GM12878 (cell line): ENCODE measurements around the gene LZTFL1. TPM values are rescaled to one million over a fixed set of nuclear protein-coding genes. Genes with fewer than 3 reads are reported as not detected.

Source experiments
- BACH1 ChIP-seq: fragments of 450-650 bp; IDR thresholded peaks from 2 replicates; pipeline ENCODE4 v1.6.1; 2017; ENCODE audit warnings: mild to moderate bottlenecking, borderline replicate concordance
- CHD1 ChIP-seq: IDR thresholded peaks from 2 replicates; pipeline ENCODE4 v1.6.1; 2012; ENCODE audit warnings: low read depth, low read length, improper control_type of control experiment
- EED ChIP-seq: sonication (generic); IDR thresholded peaks from 2 replicates; pipeline ENCODE4 v1.6.1; 2016; ENCODE audit warnings: antibody characterized with exemption, low read depth
- EGR1 ChIP-seq, 2 experiments: IDR thresholded peaks; 1 replicate in 1 of 2; 2 replicates in 1 of 2; pipeline ENCODE4 v1.6.1; 2011 to 2012; ENCODE audit warnings: low read depth in 2 of 2, low read length in 2 of 2, borderline replicate concordance in 1 of 2, mild to moderate bottlenecking in 1 of 2, moderate library complexity in 1 of 2
- ESRRA ChIP-seq: IDR thresholded peaks from 2 replicates; pipeline ENCODE4 v1.6.1; 2012; ENCODE audit warnings: mild to moderate bottlenecking, low read length, improper control_type of control experiment
- HDAC2 ChIP-seq: fragments of 200-600 bp; sonication (generic); IDR thresholded peaks from 2 replicates; pipeline ENCODE4 v1.6.1; 2017
- KAT2A ChIP-seq: conservative IDR thresholded peaks from 2 replicates; pipeline ENCODE4 v1.6.1; 2011; ENCODE audit warnings: low read depth, low read length; ENCODE audit not compliant: control insufficient read depth
- MLLT1 ChIP-seq: fragments of 450-650 bp; IDR thresholded peaks from 2 replicates; pipeline ENCODE4 v1.6.1; 2016; ENCODE audit warnings: mild to moderate bottlenecking
- NFYA ChIP-seq: IDR thresholded peaks from 2 replicates; pipeline ENCODE4 v1.6.1; 2011; ENCODE audit warnings: low read depth, mild to moderate bottlenecking, low read length, improper control_type of control experiment, borderline replicate concordance
- NR2F1 ChIP-seq: fragments of 450-650 bp; conservative IDR thresholded peaks from 2 replicates; pipeline ENCODE4 v1.6.1; 2017; ENCODE audit warnings: mild to moderate bottlenecking
- POLR2A ChIP-seq: IDR thresholded peaks from 2 replicates; pipeline ENCODE4 v1.6.1; 2011; ENCODE audit warnings: low read depth, mild to moderate bottlenecking, low read length
- RCOR1 ChIP-seq: conservative IDR thresholded peaks from 2 replicates; pipeline ENCODE4 v1.6.1; 2012; ENCODE audit warnings: low read depth, low read length, improper control_type of control experiment
- RFX5 ChIP-seq: IDR thresholded peaks from 2 replicates; pipeline ENCODE4 v1.6.1; 2011; ENCODE audit warnings: low read depth, low read length, improper control_type of control experiment
- SMAD5 ChIP-seq: IDR thresholded peaks from 2 replicates; pipeline ENCODE4 v1.6.1; 2016; ENCODE audit warnings: antibody characterized with exemption, low read depth
- SRF ChIP-seq, 2 experiments: IDR thresholded peaks; 2 replicates each; pipeline ENCODE4 v1.6.1; 2011; ENCODE audit warnings: low read depth in 2 of 2, low read length in 2 of 2, mild to moderate bottlenecking in 1 of 2, moderate library complexity in 1 of 2
- SUZ12 ChIP-seq: fragments of 200-600 bp; sonication (generic); IDR thresholded peaks from one replicate; pipeline ENCODE4 v1.6.1; 2018; ENCODE audit warnings: antibody characterized with exemption, mild to moderate bottlenecking; ENCODE audit not compliant: unreplicated experiment
- ZNF274 ChIP-seq: IDR thresholded peaks from one replicate; pipeline ENCODE4 v1.8.0; 2011; ENCODE audit not compliant: insufficient read length, insufficient read depth
- ZNF384 ChIP-seq: IDR thresholded peaks from 2 replicates; pipeline ENCODE4 v1.6.1; 2012; ENCODE audit warnings: low read depth, mild to moderate bottlenecking, low read length, improper control_type of control experiment, borderline replicate concordance
- polyA plus RNA-seq, 11 experiments: library from polyadenylated mRNA; depleted of rRNA in 4 of 11; unstranded in 6 of 11; stranded (reverse) in 5 of 11; fragments of >200 nt; fragmentation: Nextera tagmentation in 4 of 11; fragmentation: Illumina TruSeq in 1 of 11; extraction: Ambion mirVana in 4 of 11; extraction: Trizol in 1 of 11; gene quantifications; 1 replicate in 1 of 11; 2 replicates in 10 of 11; pipeline versions ENCODE4 v1.2.1 to v1.2.3, GENCODE V29; 2011 to 2016; ENCODE audit warnings: inconsistent platforms in 2 of 11, missing spikeins in 2 of 11, low read depth in 1 of 11
- total RNA-seq, 4 experiments: library from RNA; depleted of rRNA in 3 of 4; stranded (reverse); fragments of >200 nt in 3 of 4; fragmentation: Illumina TruSeq in 1 of 4; extraction: Trizol in 1 of 4; gene quantifications; 2 replicates each; pipeline versions ENCODE4 v1.2.1 to v1.2.3, GENCODE V29; 2013 to 2021
- TF ChIP-seq, protein P1 (sequence below): fragments of 450-650 bp; IDR thresholded peaks from 2 replicates; pipeline ENCODE4 v1.6.1; 2018; ENCODE audit warnings: borderline replicate concordance, mild to moderate bottlenecking; ENCODE audit not compliant: partially characterized antibody
- TF ChIP-seq, protein P2 (sequence below): fragments of 450-650 bp; conservative IDR thresholded peaks from 2 replicates; pipeline ENCODE4 v1.6.1; 2017; ENCODE audit warnings: mild to moderate bottlenecking, moderate library complexity
- TF ChIP-seq, protein P3 (sequence below): IDR thresholded peaks from 2 replicates; pipeline ENCODE4 v1.6.1; 2011; ENCODE audit warnings: mild to moderate bottlenecking, low read depth, low read length, moderate library complexity; ENCODE audit not compliant: insufficient replicate concordance

The LZTFL1 gene
- total and polyA plus RNA-seq, 10 of the 15 experiments (the other 5 are each of a cell fraction or from before 2014, with no cell fraction given) = 9.8 to 74.1 (median 11.9) TPM

DNA sequence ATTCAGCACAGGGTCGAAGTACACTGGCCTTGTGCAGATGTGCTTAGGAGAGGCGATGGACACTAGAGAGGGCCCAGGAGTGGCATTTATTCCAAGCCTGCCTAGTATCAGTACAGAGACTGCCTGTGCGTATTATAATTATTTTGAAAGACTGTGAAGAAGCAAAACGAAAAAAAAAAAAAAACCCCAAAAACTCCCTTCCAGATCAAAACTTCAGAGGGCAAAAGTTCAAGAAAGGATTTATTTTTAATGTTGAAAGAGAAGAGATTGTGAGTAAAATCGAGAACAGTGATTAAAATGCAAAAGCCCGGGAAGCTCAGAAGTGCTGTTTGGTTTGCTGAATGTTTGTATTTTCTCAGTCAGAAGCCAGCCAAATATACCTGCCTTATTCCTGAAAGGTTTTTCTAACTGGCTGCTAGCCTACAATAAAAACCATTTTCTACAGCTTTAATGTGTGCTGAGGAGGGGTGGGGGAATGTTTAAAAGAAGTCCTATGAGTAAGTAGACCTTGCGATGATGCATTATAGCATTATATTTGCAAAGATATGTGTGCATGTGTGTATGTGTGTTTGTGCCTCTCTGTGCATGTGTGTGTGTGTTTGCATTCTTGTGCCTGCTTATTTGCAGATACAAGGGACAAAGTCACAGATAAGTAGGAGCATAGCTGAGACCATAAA lies 19.3 kb upstream of the LZTFL1 start (continued):
- TF ChIP-seq, protein P1, sequence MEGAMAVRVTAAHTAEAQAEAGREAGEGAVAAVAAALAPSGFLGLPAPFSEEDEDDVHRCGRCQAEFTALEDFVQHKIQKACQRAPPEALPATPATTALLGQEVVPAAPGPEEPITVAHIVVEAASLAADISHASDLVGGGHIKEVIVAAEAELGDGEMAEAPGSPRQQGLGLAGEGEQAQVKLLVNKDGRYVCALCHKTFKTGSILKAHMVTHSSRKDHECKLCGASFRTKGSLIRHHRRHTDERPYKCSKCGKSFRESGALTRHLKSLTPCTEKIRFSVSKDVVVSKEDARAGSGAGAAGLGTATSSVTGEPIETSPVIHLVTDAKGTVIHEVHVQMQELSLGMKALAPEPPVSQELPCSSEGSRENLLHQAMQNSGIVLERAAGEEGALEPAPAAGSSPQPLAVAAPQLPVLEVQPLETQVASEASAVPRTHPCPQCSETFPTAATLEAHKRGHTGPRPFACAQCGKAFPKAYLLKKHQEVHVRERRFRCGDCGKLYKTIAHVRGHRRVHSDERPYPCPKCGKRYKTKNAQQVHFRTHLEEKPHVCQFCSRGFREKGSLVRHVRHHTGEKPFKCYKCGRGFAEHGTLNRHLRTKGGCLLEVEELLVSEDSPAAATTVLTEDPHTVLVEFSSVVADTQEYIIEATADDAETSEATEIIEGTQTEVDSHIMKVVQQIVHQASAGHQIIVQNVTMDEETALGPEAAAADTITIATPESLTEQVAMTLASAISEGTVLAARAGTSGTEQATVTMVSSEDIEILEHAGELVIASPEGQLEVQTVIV = no peak
- no peak for TF ChIP-seq EGR1 (IDR thresholded peaks at IDR 0.05; ENCODE audit: borderline replicate concordance in 1 of 2, low read depth in 2 of 2, low read length in 2 of 2)
- TF ChIP-seq, protein P2, sequence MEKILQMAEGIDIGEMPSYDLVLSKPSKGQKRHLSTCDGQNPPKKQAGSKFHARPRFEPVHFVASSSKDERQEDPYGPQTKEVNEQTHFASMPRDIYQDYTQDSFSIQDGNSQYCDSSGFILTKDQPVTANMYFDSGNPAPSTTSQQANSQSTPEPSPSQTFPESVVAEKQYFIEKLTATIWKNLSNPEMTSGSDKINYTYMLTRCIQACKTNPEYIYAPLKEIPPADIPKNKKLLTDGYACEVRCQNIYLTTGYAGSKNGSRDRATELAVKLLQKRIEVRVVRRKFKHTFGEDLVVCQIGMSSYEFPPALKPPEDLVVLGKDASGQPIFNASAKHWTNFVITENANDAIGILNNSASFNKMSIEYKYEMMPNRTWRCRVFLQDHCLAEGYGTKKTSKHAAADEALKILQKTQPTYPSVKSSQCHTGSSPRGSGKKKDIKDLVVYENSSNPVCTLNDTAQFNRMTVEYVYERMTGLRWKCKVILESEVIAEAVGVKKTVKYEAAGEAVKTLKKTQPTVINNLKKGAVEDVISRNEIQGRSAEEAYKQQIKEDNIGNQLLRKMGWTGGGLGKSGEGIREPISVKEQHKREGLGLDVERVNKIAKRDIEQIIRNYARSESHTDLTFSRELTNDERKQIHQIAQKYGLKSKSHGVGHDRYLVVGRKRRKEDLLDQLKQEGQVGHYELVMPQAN = no peak
- no peak for TF ChIP-seq NFYA
- TF ChIP-seq MLLT1 = peak; percentile 60; the same call in 1 of the 2 replicates
- TF ChIP-seq RCOR1 = no peak
- TF ChIP-seq SRF (IDR thresholded peaks at IDR 0.05; ENCODE audit: low read depth in 2 of 2, low read length in 2 of 2) = no peak
- no peak for TF ChIP-seq CHD1
- TF ChIP-seq EED = peak; percentile 83
- TF ChIP-seq ESRRA = no peak
- TF ChIP-seq ZNF274 = no peak
- no peak for TF ChIP-seq POLR2A
- no peak for TF ChIP-seq BACH1
- peak; percentile 45 for TF ChIP-seq SMAD5
- TF ChIP-seq HDAC2 = no peak
- no peak for TF ChIP-seq RFX5
- peak; percentile 94 for TF ChIP-seq NR2F1
- TF ChIP-seq KAT2A = no peak
- TF ChIP-seq SUZ12 = no peak
- peak; percentile 90 for TF ChIP-seq ZNF384
- TF ChIP-seq, protein P3, sequence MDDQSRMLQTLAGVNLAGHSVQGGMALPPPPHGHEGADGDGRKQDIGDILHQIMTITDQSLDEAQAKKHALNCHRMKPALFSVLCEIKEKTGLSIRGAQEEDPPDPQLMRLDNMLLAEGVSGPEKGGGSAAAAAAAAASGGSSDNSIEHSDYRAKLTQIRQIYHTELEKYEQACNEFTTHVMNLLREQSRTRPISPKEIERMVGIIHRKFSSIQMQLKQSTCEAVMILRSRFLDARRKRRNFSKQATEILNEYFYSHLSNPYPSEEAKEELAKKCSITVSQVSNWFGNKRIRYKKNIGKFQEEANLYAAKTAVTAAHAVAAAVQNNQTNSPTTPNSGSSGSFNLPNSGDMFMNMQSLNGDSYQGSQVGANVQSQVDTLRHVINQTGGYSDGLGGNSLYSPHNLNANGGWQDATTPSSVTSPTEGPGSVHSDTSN = no peak
